Epidermal melanocyte (primary cell): Measurements from ENCODE around the gene ZFYVE26.

Experiments
- DNase-seq: peaks from one replicate; pipeline ENCODE4 v3.0.0; 2011; ENCODE audit warnings: low spot score; ENCODE audit not compliant: insufficient read length

The ZFYVE26 gene

GRCh38 chr14:67817750-67818438, 1.5 kb upstream of the ZFYVE26 start:
- DNase-seq: no peak

- no peak for DNase-seq
Observed at GRCh38 chr14:67815573-67816225, 691 bp downstream of the ZFYVE26 start.

- DNase-seq: no peak
Observed at GRCh38 chr14:67814821-67815220, 1.6 kb downstream of the ZFYVE26 start.

- DNase-seq: no peak
Observed at GRCh38 chr14:67806246-67806645, 10.1 kb downstream of the ZFYVE26 start.

- DNase-seq: no peak
Observed at GRCh38 chr14:67800743-67801142, 15.6 kb downstream of the ZFYVE26 start.

- DNase-seq: no peak
Observed at GRCh38 chr14:67798731-67799130, 17.7 kb downstream of the ZFYVE26 start.

- no peak for DNase-seq
Observed at GRCh38 chr14:67787673-67788072, 28.7 kb downstream of the ZFYVE26 start.

GRCh38 chr14:67785270-67786109, 30.9 kb downstream of the ZFYVE26 start:
- DNase-seq: no peak

GRCh38 chr14:67784244-67784823, 32.1 kb downstream of the ZFYVE26 start:
- no peak for DNase-seq

GRCh38 chr14:67782090-67782489, 34.3 kb downstream of the ZFYVE26 start:
- DNase-seq: no peak

GRCh38 chr14:67778792-67779191, 37.6 kb downstream of the ZFYVE26 start:
- no peak for DNase-seq

GRCh38 chr14:67776653-67777322, 39.6 kb downstream of the ZFYVE26 start:
- no peak for DNase-seq

- no peak for DNase-seq
Observed at GRCh38 chr14:67773844-67774377, 42.5 kb downstream of the ZFYVE26 start.

- no peak for DNase-seq
Observed at GRCh38 chr14:67768219-67768618, 48.2 kb downstream of the ZFYVE26 start.

GRCh38 chr14:67766035-67766680, 50.2 kb downstream of the ZFYVE26 start:
- no peak for DNase-seq

- DNase-seq: no peak
Observed at GRCh38 chr14:67765192-67765834, 51.1 kb downstream of the ZFYVE26 start.

- DNase-seq: no peak
Observed at GRCh38 chr14:67764496-67764895, 51.9 kb downstream of the ZFYVE26 start.

- DNase-seq: no peak
Observed at GRCh38 chr14:67763158-67763822, 53.1 kb downstream of the ZFYVE26 start.

GRCh38 chr14:67762051-67762450, 54.3 kb downstream of the ZFYVE26 start:
- no peak for DNase-seq
